PC-9 (cell line): ENCODE measurements around the gene PRRX2.

Experiments
- EZH2 ChIP-seq: fragments of 200-600 bp; sonication (generic); IDR thresholded peaks from 2 replicates; pipeline ENCODE4 v1.8.0; 2017; ENCODE audit warnings: antibody characterized with exemption, low read depth
- TF ChIP-seq, protein P1 (sequence below): fragments of 200-600 bp; sonication (generic); conservative IDR thresholded peaks from 2 replicates; pipeline ENCODE4 v1.6.1; 2017; ENCODE audit warnings: mixed run types, antibody characterized with exemption, mild to moderate bottlenecking, moderate library complexity

- TF ChIP-seq, protein P1, sequence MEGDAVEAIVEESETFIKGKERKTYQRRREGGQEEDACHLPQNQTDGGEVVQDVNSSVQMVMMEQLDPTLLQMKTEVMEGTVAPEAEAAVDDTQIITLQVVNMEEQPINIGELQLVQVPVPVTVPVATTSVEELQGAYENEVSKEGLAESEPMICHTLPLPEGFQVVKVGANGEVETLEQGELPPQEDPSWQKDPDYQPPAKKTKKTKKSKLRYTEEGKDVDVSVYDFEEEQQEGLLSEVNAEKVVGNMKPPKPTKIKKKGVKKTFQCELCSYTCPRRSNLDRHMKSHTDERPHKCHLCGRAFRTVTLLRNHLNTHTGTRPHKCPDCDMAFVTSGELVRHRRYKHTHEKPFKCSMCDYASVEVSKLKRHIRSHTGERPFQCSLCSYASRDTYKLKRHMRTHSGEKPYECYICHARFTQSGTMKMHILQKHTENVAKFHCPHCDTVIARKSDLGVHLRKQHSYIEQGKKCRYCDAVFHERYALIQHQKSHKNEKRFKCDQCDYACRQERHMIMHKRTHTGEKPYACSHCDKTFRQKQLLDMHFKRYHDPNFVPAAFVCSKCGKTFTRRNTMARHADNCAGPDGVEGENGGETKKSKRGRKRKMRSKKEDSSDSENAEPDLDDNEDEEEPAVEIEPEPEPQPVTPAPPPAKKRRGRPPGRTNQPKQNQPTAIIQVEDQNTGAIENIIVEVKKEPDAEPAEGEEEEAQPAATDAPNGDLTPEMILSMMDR: no peak
- no peak for TF ChIP-seq EZH2
Observed at GRCh38 chr9:129770741-129771140, 105.3 kb downstream of the PRRX2 start.
